HG02970 (cell line): ENCODE measurements around the gene CYP46A1.

Experiments used
- ATAC-seq: cut with Tn5 transposase; IDR thresholded peaks from one replicate; pipeline ENCODE4 v1.9.1; 2021; ENCODE audit warnings: mild to moderate bottlenecking, moderate library complexity, moderate number of reproducible peaks; ENCODE audit not compliant: unreplicated experiment, low FRiP score

The CYP46A1 gene

GRCh38 chr14:99672506-99673304, 11.4 kb upstream of the CYP46A1 start:
- ATAC-seq = no peak

GRCh38 chr14:99673305-99674063, 10.6 kb upstream of the CYP46A1 start:
- ATAC-seq = no peak

GRCh38 chr14:99674064-99674650, 9.9 kb upstream of the CYP46A1 start:
- no peak for ATAC-seq

- ATAC-seq = no peak
Measured at GRCh38 chr14:99674776-99675381, 9.2 kb upstream of the CYP46A1 start.

GRCh38 chr14:99675382-99675835, 8.7 kb upstream of the CYP46A1 start:
- ATAC-seq = no peak

- ATAC-seq = no peak
Measured at GRCh38 chr14:99675951-99676350, 8.1 kb upstream of the CYP46A1 start.

GRCh38 chr14:99676657-99677056, 7.4 kb upstream of the CYP46A1 start:
- ATAC-seq = no peak

- no peak for ATAC-seq
Measured at GRCh38 chr14:99677231-99678140, 6.6 kb upstream of the CYP46A1 start.

GRCh38 chr14:99678198-99678597, 5.9 kb upstream of the CYP46A1 start:
- ATAC-seq = no peak

GRCh38 chr14:99679111-99679510, 5.0 kb upstream of the CYP46A1 start:
- no peak for ATAC-seq

- ATAC-seq = no peak
Measured at GRCh38 chr14:99679543-99679942, 4.6 kb upstream of the CYP46A1 start.

GRCh38 chr14:99679996-99680395, 4.1 kb upstream of the CYP46A1 start:
- no peak for ATAC-seq

- no peak for ATAC-seq
Measured at GRCh38 chr14:99681101-99681831, 2.8 kb upstream of the CYP46A1 start.

- ATAC-seq = no peak
Measured at GRCh38 chr14:99681832-99682148, 2.3 kb upstream of the CYP46A1 start.

- ATAC-seq = peak; percentile 40
Measured at GRCh38 chr14:99682809-99683618, 1.1 kb upstream of the CYP46A1 start.

GRCh38 chr14:99684410-99684934, 374 bp downstream of the CYP46A1 start:
- peak; percentile 19 for ATAC-seq

GRCh38 chr14:99685151-99685591, 1.1 kb downstream of the CYP46A1 start:
- ATAC-seq = no peak

GRCh38 chr14:99685596-99685995, 1.5 kb downstream of the CYP46A1 start:
- no peak for ATAC-seq
